T-helper 22 cell (primary cell): Measurements from ENCODE around the gene LYRM9.
"Not testable (repeated sequence)": the region's sequence is repeated elsewhere in the genome, so short reads cannot be mapped to it uniquely, and the experiment has no call there.

Source experiments
- DNase-seq: peaks from one replicate; pipeline ENCODE4 v3.0.0-alpha.2; 2020; ENCODE audit warnings: low read depth

The LYRM9 gene

DNA sequence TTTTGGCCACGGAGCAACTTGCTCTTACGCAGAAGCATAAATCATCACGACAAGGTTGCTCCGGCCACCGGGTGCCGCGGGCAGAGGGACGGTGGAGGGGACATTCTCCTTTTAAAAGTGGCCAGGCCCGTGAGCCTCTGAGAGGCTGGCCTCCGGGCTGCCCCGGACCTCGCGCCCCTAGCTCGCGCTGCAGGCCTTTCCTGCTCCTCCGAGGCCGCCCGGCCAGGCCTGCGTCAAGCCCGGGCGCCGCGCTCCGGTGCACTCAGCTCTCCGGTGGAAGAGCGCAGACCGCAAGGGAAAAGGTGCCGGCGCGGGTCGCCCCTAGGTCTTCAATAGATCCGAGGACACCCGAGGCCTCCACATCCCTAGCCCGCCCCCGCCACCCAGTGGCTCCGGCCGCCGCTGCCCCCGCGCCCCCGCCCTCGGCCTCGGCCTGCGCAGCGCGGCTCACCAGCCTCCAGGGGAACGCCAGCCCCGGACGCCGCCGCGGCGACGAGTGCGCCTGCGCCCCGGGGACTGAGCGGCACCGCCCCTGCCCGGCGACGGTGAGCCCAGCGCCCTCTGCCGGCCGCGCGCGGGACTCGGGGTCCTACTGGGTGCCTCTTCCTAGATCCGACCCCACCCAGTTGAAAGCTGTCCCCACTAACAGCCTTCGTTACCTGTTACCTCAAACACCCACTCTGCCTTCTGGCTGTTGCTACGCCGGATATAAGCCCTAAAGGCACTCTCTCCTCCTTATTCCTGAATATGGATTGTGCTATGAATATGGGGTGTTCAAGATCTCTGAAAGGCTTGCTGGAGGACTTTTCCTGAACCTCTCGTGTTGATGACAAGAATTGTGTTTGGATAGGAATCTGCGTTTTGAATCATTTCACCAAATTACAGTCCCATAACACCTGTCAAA is at the start of gene LYRM9:
LYRM9 (minus strand) TSS at position 500 of the 904 bp plus-strand sequence. CDS start 10,671 bp downstream, outside the sequence.
- peak; percentile 81 for DNase-seq

- no peak for DNase-seq
These were observed 47.6 kb upstream of the LYRM9 start for GRCh38 chr17:27940503-27941428.

DNA sequence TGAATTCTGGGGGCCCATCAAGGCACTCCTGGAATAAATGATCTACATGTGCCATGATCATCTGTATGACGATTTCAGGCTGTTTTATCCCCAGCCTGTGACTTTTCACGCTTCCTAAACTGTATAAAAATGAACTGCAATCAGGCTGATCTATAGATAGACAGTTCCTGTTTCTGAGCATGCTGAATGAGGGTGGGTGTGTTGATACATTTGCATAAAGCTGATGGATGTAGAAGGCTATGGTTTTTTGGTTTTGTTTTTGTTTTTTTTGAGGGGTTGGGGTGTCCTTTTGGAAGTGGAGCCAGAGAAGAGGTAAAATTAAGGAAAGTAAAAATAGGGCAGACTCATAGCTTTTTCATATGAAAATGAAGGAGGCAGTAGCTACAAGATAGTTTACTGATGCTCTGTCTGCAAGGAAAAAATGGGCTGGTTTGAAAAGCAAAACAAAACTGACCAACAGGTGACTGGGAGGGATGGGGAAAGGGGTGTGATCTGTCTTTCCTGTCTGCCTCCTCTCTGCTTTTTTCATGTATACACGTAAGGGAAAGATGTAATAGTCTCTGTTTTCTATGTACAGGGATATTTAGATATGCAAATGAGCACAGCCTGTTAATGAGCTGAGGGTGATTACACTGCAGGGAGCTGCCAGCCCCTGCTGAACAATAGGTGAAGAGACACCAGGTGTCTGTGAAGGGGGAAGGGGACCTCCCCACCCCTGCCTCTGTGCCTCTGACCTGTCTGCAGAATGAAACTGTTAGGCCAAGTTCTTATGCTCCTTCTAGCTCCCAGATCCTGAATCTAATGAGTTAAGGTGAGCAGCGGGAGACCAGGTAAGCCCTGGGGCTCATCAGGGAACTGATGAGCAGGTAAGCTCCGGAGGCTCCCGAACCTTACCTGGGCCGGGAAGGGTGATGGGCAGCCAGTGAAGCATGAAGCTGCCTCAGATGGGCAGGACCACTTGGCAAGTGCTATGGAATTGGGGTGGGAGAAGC is 46.6 kb upstream of the LYRM9 start:
- DNase-seq: no peak

DNA sequence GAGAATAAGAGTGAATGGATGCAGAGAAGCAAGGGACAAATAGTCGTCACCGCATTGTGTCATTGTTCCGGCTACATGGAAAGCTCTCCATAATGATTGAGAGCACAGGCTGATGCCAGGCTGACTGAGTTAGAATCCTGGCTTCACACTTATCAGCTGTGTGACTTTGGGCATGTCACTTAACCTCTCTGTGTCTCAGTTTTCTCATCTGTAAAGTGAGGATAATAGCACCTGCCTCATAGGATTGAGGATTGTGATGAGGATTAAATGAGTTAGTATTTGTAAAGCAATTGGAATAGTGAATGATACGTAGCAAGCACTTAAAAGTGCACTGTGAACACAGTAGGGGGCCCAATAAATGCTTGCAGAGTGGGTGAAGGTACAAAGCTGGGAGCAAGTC is 45.7 kb upstream of the LYRM9 start:
- DNase-seq: no peak

DNA sequence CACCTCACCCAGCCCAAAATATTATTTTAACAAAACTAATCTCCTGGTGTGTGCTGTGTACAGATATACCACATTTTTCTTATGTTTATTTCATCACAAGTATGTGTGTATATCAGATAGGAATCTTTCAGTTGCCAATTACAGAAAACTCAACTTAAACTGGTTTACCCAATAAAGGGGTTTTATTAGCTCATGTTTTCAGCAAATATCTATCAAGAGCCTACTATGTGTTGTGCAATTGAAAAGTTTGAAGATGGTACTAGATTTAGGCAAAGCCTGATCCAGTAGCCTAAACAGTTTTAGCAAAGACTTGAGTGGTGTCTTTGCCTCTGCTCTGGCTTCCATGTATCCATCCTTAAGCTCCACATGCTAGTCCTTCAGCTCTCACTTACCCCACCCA is 45.1 kb upstream of the LYRM9 start:
- DNase-seq: no peak

DNA sequence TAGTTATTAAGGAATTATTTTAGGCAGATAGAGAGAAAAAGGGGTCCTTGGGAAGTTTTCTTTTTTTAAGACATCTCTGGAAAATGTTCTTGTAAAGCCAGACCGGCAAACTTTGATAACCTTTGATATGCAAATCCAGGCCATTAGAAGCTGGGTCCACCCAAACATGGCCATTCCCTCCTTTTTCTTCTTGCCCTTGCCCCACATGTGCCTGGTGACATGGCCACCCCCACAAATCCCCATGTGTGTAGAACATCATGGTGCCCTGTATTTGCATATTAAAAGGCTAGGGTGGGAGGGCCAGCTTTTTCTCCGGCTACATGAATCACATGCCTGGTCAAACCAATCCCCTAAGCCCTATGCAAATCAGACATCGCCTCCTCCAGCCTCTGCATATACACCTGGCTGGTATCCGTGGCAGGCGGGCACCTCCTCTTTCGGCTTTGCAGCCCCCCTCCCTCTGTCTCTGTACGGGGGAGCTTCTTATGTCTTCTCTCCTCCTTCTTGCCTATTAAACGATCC is 43.9 kb upstream of the LYRM9 start:
- no peak for DNase-seq

GRCh38 chr17:27930000-27930399 is 36.8 kb upstream of the LYRM9 start:
- DNase-seq: no peak

GRCh38 chr17:27928587-27928986 is 35.4 kb upstream of the LYRM9 start:
- no peak for DNase-seq

GRCh38 chr17:27927781-27928180 is 34.6 kb upstream of the LYRM9 start:
- DNase-seq: no peak

DNA sequence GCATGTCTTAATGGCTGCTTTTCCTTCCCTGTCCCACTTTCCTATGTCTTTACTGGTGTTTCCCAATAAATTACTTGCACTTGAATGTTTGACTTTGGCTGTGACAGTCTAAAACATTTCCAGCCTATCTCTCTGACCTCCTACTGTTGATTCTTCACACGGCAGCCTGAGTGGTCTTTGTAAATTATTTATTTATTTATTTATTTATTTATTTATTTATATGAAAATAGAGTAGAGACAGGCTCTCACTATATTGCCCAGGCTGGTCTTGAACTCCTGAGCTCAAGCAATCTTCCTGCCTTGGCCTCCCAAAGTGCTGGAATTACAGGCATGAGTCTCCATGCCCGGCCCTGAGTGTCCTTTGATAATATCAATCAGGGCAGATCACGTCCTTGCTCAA is 28.4 kb upstream of the LYRM9 start:
- no peak for DNase-seq

DNA sequence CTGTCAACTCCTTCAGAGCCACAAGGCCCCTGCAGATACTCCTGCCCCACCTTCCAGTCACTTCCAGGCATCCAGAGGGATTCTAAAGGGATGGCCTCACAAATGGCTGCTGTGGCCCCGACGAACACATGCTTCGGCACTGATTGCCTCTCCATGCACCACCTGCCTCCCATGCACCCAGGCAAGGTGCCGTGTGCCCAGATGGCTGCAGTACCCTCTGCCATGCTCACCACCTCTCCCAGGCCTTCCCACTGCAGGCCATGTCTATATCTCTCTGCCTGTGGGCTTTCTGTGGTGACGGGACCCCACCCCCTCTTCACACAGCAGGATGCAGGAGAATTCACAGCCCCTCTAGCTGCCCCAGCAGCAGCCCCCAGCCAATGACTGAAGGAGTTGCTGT is 27.9 kb upstream of the LYRM9 start:
- no peak for DNase-seq

GRCh38 chr17:27920569-27920968 is 27.4 kb upstream of the LYRM9 start:
- DNase-seq: no peak

- no peak for DNase-seq
These were observed 25.9 kb upstream of the LYRM9 start for GRCh38 chr17:27919079-27919478.

DNA sequence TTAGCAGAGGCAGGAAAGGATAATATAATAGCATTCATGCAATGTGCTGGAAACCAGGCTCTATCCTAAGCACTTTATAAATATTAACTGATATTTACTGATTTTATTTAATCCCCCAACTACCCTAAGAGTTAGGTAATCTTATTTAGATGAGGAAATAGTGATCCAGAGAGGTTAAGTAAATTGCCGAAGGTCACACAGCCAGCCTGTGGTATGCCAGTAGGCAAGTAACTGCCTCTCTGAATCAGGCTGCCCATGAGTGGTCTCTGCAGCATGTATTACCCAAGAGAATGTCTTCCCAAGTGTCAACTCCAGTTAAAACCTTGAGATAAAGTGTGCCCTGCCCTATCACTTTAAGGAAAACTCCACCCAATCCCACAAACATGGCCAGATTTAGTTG is 25.3 kb upstream of the LYRM9 start:
- no peak for DNase-seq

- DNase-seq: no peak
These were observed 23.8 kb upstream of the LYRM9 start for GRCh38 chr17:27917000-27917399.

GRCh38 chr17:27915709-27916108 is 22.5 kb upstream of the LYRM9 start:
- DNase-seq: no peak

- DNase-seq: no peak
These were observed 21.2 kb upstream of the LYRM9 start for GRCh38 chr17:27914382-27914781.

DNA sequence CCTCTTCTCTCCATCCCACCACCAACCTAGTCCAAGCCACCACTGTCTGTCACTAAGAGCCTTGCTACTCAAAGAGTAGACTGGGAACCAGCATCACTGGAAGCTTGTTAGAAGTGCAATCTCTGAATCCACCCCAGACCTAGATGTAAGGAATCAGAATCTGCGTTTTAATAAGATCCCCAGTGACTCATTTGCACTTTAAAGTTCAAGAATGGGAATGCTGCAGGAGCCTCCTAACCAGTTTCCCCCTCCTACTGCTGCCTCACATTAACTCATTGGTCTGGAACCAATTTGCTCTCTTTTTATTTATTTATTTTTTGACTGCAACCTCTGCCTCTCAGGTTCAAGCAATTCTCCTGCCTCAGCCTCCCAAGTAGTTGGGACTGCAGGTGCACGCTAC is 19.8 kb upstream of the LYRM9 start:
- DNase-seq: no peak

- DNase-seq: not testable (repeated sequence)
These were observed 19.1 kb upstream of the LYRM9 start for GRCh38 chr17:27912299-27912698.

- DNase-seq: no peak
These were observed 14.9 kb upstream of the LYRM9 start for GRCh38 chr17:27907976-27908558.

DNA sequence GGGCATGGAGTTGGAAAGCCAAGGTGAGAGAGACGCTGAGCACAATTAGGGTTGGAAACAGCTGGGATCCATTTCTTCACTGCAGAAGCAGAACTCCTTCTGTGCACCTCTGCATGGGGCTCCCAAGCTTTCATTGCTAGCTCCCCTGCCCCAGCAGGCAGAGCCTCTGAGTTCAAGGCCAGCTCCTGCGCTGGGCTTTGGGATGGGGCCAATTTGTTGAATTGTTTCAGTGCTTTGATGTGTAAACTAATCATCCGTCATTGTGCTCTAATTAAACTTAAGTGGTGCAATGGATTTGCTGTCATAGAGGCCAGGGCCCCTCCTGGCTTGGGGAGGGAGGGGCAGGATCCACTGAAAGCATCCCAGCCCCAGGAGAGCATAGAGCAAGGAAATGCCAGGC is 13.5 kb upstream of the LYRM9 start:
- DNase-seq: no peak
